Lower lobe of right lung (tissue), 2 donors: Measurements from ENCODE around the gene RDH16. TPM values are rescaled to one million over a fixed set of nuclear protein-coding genes. Genes with fewer than 3 reads are reported as not detected.

ENCODE experiments used
- ATAC-seq, 2 donors: fragments of 200-7000 bp; cut with Tn5 transposase; one replicate each; pipeline ENCODE4 v1.9.1; 2020 to 2022; ENCODE audit warnings: mild to moderate bottlenecking in 2 of 2, moderate library complexity in 2 of 2
- DNase-seq: peaks from one replicate; pipeline ENCODE4 v3.0.0-alpha.2; 2020
- H3K27ac ChIP-seq: fragments of 200-600 bp; one replicate; pipeline ENCODE4 v1.8.0; 2022
- H3K27me3 ChIP-seq: fragments of 200-600 bp; one replicate; pipeline ENCODE4 v1.8.0; 2022; ENCODE audit warnings: low read depth
- H3K36me3 ChIP-seq: fragments of 200-600 bp; one replicate; pipeline ENCODE4 v1.8.0; 2022; ENCODE audit warnings: mild to moderate bottlenecking
- H3K4me1 ChIP-seq: fragments of 200-600 bp; one replicate; pipeline ENCODE4 v1.8.0; 2022
- H3K4me3 ChIP-seq: fragments of 200-600 bp; one replicate; pipeline ENCODE4 v1.8.0; 2022; ENCODE audit warnings: mild to moderate bottlenecking
- H3K9me3 ChIP-seq: fragments of 200-600 bp; one replicate; pipeline ENCODE4 v1.8.0; 2022
- intact Hi-C: fragments of 100-400 bp; cut with DNase I; formaldehyde crosslinking; loops from one replicate; pipeline ENCODE4 v1.11.0; 2022
- total RNA-seq: library from RNA; stranded (reverse); fragmentation: NEBNext Ultra II Directional; extraction: Animal tissue kit (Norgen Biotek cat#: 25700); gene quantifications from one replicate; pipeline ENCODE4 v1.2.1, GENCODE V29; 2021
- TF ChIP-seq, protein P1 (sequence below): fragments of 200-600 bp; IDR thresholded peaks from one replicate; pipeline ENCODE4 v1.8.0; 2022; ENCODE audit warnings: antibody characterized with exemption, mild to moderate bottlenecking
- donor health status: DM: no; HTN: yes; CAD: no; lungs with severe emphysema.

RDH16 gene
- total RNA-seq, 1 donor from 2014 or later = 0.53 TPM

DNA sequence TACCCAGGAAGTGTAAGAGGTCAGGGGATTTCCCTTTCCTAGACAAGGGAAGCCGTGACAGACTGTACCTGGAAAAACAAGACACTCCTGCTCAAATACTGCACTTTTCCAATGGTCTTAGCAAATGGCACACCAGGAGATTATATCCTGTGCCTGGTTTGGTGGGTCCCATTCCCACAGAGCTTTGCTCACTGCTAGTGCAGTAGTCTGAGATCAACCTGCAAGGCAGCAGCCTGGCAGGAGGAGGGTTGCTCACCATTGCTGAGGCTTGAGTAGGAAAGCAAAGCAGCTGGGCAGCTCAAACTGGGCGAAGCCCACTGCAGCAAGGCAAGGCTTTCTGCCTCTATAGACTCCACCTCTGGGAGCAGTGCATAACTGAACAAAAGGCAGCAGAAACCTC lies 1.0 kb upstream of the RDH16 start:
- no peaks in the 10 kb centered on the region for H3K4me1 ChIP-seq
- intact Hi-C loops = no loop called here
- TF ChIP-seq, protein P1, sequence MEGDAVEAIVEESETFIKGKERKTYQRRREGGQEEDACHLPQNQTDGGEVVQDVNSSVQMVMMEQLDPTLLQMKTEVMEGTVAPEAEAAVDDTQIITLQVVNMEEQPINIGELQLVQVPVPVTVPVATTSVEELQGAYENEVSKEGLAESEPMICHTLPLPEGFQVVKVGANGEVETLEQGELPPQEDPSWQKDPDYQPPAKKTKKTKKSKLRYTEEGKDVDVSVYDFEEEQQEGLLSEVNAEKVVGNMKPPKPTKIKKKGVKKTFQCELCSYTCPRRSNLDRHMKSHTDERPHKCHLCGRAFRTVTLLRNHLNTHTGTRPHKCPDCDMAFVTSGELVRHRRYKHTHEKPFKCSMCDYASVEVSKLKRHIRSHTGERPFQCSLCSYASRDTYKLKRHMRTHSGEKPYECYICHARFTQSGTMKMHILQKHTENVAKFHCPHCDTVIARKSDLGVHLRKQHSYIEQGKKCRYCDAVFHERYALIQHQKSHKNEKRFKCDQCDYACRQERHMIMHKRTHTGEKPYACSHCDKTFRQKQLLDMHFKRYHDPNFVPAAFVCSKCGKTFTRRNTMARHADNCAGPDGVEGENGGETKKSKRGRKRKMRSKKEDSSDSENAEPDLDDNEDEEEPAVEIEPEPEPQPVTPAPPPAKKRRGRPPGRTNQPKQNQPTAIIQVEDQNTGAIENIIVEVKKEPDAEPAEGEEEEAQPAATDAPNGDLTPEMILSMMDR = no peak
- no peaks in the 10 kb centered on the region for H3K36me3 ChIP-seq
- DNase-seq (no peak), ATAC-seq (no peak)
- H3K27ac ChIP-seq = no peak overlapping the region
- H3K4me3 ChIP-seq = no peak overlapping the region
- H3K9me3 ChIP-seq = peaks cover 4% of the 10 kb centered on the region
- H3K27me3 ChIP-seq = no peaks in the 10 kb centered on the region

- DNase-seq = no peak
- TF ChIP-seq, protein P1 = no peak
- Histone ChIP-seq H3K4me3 (no peak overlapping the region), H3K4me1 (no peaks in the 10 kb centered on the region), H3K36me3 (no peaks in the 10 kb centered on the region), H3K27ac (no peak overlapping the region), H3K9me3 (peaks cover 4% of the 10 kb centered on the region), H3K27me3 (no peaks in the 10 kb centered on the region)
- intact Hi-C loops = no loop called here
- peak in 1 of 2 donors; percentile 59 for ATAC-seq
Measured at GRCh38 chr12:56955631-56956256, 1.7 kb downstream of the RDH16 start.

GRCh38 chr12:56954958-56955355 lies 2.5 kb downstream of the RDH16 start:
- DNase-seq (no peak), ATAC-seq (no peak)
- intact Hi-C loops = no loop called here
- Histone ChIP-seq H3K27ac (no peak overlapping the region), H3K4me3 (no peak overlapping the region), H3K27me3 (no peaks in the 10 kb centered on the region), H3K9me3 (peaks cover 4% of the 10 kb centered on the region), H3K36me3 (no peaks in the 10 kb centered on the region), H3K4me1 (no peaks in the 10 kb centered on the region)
- TF ChIP-seq, protein P1 = no peak

GRCh38 chr12:56954057-56954957 lies 3.1 kb downstream of the RDH16 start:
- Histone ChIP-seq H3K27ac (no peak overlapping the region), H3K4me3 (no peak overlapping the region), H3K4me1 (no peaks in the 10 kb centered on the region), H3K9me3 (peaks cover 4% of the 10 kb centered on the region), H3K27me3 (no peaks in the 10 kb centered on the region), H3K36me3 (no peaks in the 10 kb centered on the region)
- TF ChIP-seq, protein P1 = no peak
- ATAC-seq (no peak), DNase-seq (no peak)
- intact Hi-C loops = no loop called here

GRCh38 chr12:56953314-56953713 lies 4.1 kb downstream of the RDH16 start:
- H3K4me1 ChIP-seq = no peaks in the 10 kb centered on the region
- TF ChIP-seq, protein P1 = no peak
- no peak overlapping the region for H3K4me3 ChIP-seq
- no peaks in the 10 kb centered on the region for H3K27me3 ChIP-seq
- intact Hi-C loops = no loop called here
- H3K36me3 ChIP-seq = no peaks in the 10 kb centered on the region
- peaks cover 3% of the 10 kb centered on the region for H3K9me3 ChIP-seq
- DNase-seq (no peak), ATAC-seq (no peak)
- no peak overlapping the region for H3K27ac ChIP-seq
